Measurements from ENCODE around the gene ERMP1.
A peak's percentile ranks its signal among the peaks of the same experiment; 100 is the strongest.

ERMP1 gene

GRCh38 chr9:5869315-5870019 lies 36.5 kb upstream of the ERMP1 start:
- DNase-seq (ENCODE audit: insufficient read length) (peak; percentile 31), FAIRE-seq (no peak)
- no peak for TF ChIP-seq TAF1 (IDR thresholded peaks at IDR 0.05; ENCODE audit: borderline replicate concordance, low read depth, low read length)
- TF ChIP-seq POLR2A (IDR thresholded peaks at IDR 0.05; ENCODE audit: low read depth, low read length): no peak
- TF ChIP-seq POLR2AphosphoS5 (IDR thresholded peaks at IDR 0.05; ENCODE audit: low read depth, low read length): no peak

DNA sequence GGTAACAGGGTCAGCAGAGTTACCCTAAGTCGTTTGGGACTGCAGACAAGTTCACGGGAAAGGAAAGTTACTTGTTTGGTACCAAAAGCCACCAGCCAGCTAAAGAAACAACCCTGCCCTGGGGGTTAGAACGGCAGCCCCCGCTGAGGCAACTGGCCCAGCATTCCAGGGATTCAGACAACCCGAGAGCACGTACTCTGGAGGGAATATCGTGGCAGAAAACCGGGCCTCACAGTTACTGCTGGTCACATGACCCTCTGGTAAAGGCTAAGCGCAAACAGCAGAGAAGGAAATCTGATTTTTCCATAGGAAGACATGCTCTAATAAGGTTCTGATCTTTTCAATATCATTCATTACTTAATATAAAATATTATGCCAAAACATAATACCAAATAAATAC lies 35.3 kb upstream of the ERMP1 start:
- TF ChIP-seq POLR2AphosphoS5 (IDR thresholded peaks at IDR 0.05; ENCODE audit: low read depth, low read length): no peak
- TF ChIP-seq POLR2A (IDR thresholded peaks at IDR 0.05; ENCODE audit: low read depth, low read length): no peak
- TF ChIP-seq TAF1 (IDR thresholded peaks at IDR 0.05; ENCODE audit: borderline replicate concordance, low read depth, low read length): no peak
- FAIRE-seq (no peak), DNase-seq (ENCODE audit: insufficient read length) (no peak)

GRCh38 chr9:5866685-5867084 lies 33.8 kb upstream of the ERMP1 start:
- DNase-seq (ENCODE audit: insufficient read length) (no peak), FAIRE-seq (no peak)
- no peak for TF ChIP-seq POLR2A (IDR thresholded peaks at IDR 0.05; ENCODE audit: low read depth, low read length)

GRCh38 chr9:5866272-5866671 lies 33.4 kb upstream of the ERMP1 start:
- no peak for FAIRE-seq
- TF ChIP-seq POLR2A (IDR thresholded peaks at IDR 0.05; ENCODE audit: low read depth, low read length): no peak
- TF ChIP-seq POLR2AphosphoS5 (IDR thresholded peaks at IDR 0.05; ENCODE audit: low read depth, low read length): no peak
- TF ChIP-seq TAF1 (IDR thresholded peaks at IDR 0.05; ENCODE audit: borderline replicate concordance, low read depth, low read length): no peak
- no peak for DNase-seq (ENCODE audit: insufficient read length)

- TF ChIP-seq POLR2A (IDR thresholded peaks at IDR 0.05; ENCODE audit: low read depth, low read length) (no peak), POLR2AphosphoS5 (IDR thresholded peaks at IDR 0.05; ENCODE audit: low read depth, low read length) (no peak), TAF1 (IDR thresholded peaks at IDR 0.05; ENCODE audit: borderline replicate concordance, low read depth, low read length) (no peak)
- DNase-seq (ENCODE audit: insufficient read length): no peak
- FAIRE-seq: no peak
Observed at GRCh38 chr9:5864446-5864845, 31.5 kb upstream of the ERMP1 start.

GRCh38 chr9:5863092-5863746 lies 30.3 kb upstream of the ERMP1 start:
- DNase-seq (ENCODE audit: insufficient read length): no peak
- no peak for TF ChIP-seq TAF1 (IDR thresholded peaks at IDR 0.05; ENCODE audit: borderline replicate concordance, low read depth, low read length)
- TF ChIP-seq POLR2AphosphoS5 (IDR thresholded peaks at IDR 0.05; ENCODE audit: low read depth, low read length): no peak
- TF ChIP-seq POLR2A (IDR thresholded peaks at IDR 0.05; ENCODE audit: low read depth, low read length): no peak
- FAIRE-seq: no peak

DNA sequence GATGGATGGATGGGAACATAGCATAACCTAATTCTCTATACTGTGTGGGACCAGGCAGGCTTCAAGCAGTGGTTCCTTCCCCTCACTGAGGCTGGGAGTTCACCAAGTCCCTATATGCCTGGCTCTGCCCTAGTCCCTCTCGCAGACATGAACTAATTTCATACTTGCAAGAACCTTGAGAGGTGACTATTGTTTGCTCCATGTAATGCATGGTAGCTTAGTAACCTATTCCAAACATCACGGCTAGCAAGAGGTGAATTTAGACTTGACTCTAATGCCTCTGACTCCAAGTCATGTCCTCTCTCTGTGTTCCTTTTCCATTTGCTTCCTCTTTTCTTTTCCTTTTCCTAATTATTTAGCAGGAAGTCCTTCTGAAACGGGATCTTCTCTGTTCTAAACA lies 25.9 kb upstream of the ERMP1 start:
- FAIRE-seq (no peak), DNase-seq (ENCODE audit: insufficient read length) (no peak)
- TF ChIP-seq POLR2AphosphoS5 (IDR thresholded peaks at IDR 0.05; ENCODE audit: low read depth, low read length) (no peak), TAF1 (IDR thresholded peaks at IDR 0.05; ENCODE audit: borderline replicate concordance, low read depth, low read length) (no peak), POLR2A (IDR thresholded peaks at IDR 0.05; ENCODE audit: low read depth, low read length) (no peak)

DNA sequence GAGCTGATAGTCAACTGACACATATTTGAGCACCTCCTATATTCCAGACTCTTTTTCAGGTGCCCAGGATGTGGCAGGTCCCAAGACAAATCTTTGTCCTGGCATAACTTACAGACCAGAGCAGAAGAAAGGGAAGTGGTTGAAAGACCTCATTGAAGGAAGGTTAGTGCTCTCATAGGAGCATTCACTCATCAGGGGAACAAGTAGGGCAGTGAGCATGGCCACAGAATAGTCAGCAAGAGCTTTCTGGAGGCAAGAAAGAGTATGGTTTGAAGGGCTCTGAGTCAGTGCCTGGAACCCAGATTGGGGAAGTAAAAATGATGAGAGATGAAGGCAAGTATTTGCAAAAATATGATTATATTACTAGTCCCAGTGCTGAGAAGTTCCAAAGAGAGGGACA lies 25.0 kb upstream of the ERMP1 start:
- TF ChIP-seq TAF1 (IDR thresholded peaks at IDR 0.05; ENCODE audit: borderline replicate concordance, low read depth, low read length) (no peak), POLR2AphosphoS5 (IDR thresholded peaks at IDR 0.05; ENCODE audit: low read depth, low read length) (no peak), POLR2A (IDR thresholded peaks at IDR 0.05; ENCODE audit: low read depth, low read length) (no peak)
- FAIRE-seq (no peak), DNase-seq (ENCODE audit: insufficient read length) (no peak)

DNA sequence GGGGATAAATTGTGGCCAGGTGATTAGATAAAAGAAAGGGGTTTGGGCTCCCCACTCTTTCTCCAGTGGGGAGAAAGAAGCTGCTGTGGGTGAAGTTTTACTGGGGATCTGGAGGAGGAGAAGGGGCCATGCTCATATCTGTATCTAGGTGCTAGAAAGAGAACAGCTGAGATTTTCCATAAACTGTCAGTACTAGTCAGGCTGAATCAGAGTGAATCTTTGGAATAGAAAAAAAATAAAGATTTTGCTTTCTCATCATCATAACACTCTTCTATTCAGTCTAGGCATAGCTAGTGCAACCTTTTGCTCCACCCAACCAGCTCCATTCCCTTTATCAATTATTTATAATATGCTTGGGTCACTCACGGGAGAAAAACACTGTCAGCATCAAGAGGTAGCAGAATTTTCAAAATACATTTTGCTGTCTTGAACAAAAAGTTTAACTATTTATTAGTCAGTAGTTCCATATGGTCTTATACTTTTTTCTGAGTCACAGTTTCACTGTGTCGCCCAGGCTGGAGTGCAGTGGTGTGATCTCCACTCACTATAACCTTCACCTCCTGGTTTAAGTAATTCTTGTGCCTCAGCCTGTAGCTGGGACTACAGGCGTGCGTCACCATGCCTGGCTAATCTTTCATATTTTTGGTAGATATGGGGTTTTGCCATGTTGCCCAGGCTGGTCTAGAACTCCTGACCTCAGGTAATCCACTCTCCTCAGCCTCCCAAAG lies 21.3 kb upstream of the ERMP1 start:
- FAIRE-seq (peak; percentile 36), DNase-seq (ENCODE audit: insufficient read length) (no peak)
- TF ChIP-seq POLR2A (IDR thresholded peaks at IDR 0.05; ENCODE audit: low read depth, low read length) (no peak), TAF1 (IDR thresholded peaks at IDR 0.05; ENCODE audit: borderline replicate concordance, low read depth, low read length) (no peak), POLR2AphosphoS5 (IDR thresholded peaks at IDR 0.05; ENCODE audit: low read depth, low read length) (no peak)

- FAIRE-seq: no peak
- TF ChIP-seq POLR2A (IDR thresholded peaks at IDR 0.05; ENCODE audit: low read depth, low read length) (no peak), TAF1 (IDR thresholded peaks at IDR 0.05; ENCODE audit: borderline replicate concordance, low read depth, low read length) (no peak), POLR2AphosphoS5 (IDR thresholded peaks at IDR 0.05; ENCODE audit: low read depth, low read length) (no peak)
Observed at GRCh38 chr9:5853617-5854016, 20.7 kb upstream of the ERMP1 start.

GRCh38 chr9:5852987-5853386 lies 20.1 kb upstream of the ERMP1 start:
- TF ChIP-seq POLR2AphosphoS5 (IDR thresholded peaks at IDR 0.05; ENCODE audit: low read depth, low read length) (no peak), TAF1 (IDR thresholded peaks at IDR 0.05; ENCODE audit: borderline replicate concordance, low read depth, low read length) (no peak), POLR2A (IDR thresholded peaks at IDR 0.05; ENCODE audit: low read depth, low read length) (no peak)
- no peak for FAIRE-seq
- no peak for DNase-seq (ENCODE audit: insufficient read length)

More at GRCh38 chr9:5853617-5854016, 20.7 kb upstream of the ERMP1 start:
- DNase-seq (ENCODE audit: insufficient read length): no peak

- DNase-seq (ENCODE audit: insufficient read length): peak; percentile 34
- FAIRE-seq: peak; percentile 95
Observed at GRCh38 chr9:5851445-5851844, 18.5 kb upstream of the ERMP1 start.

More at GRCh38 chr9:5851445-5851844, 18.5 kb upstream of the ERMP1 start:
- TF ChIP-seq TAF1 (IDR thresholded peaks at IDR 0.05; ENCODE audit: borderline replicate concordance, low read depth, low read length) (no peak), POLR2A (IDR thresholded peaks at IDR 0.05; ENCODE audit: low read depth, low read length) (no peak), POLR2AphosphoS5 (IDR thresholded peaks at IDR 0.05; ENCODE audit: low read depth, low read length) (no peak)

Data from GM12892 (cell line).